ENCODE measurements around the gene NCF2. TPM values are rescaled to one million over a fixed set of nuclear protein-coding genes. Genes with fewer than 3 reads are reported as not detected.

Gene NCF2
- total and polyA plus RNA-seq, 4 experiments from 2014 or later: 2.0 to 6.9 (median 5.9) TPM

- Histone ChIP-seq H3K9me3 (ENCODE audit: control insufficient read depth in 1 of 2, low read length in 2 of 2) (no peaks in the 10 kb centered on the region), H3K4me1 (ENCODE audit: insufficient read depth, low read length) (no peaks in the 10 kb centered on the region), H3K4me3 (ENCODE audit: low read length in 2 of 2) (no peak overlapping the region), H3K27me3 (ENCODE audit: insufficient read depth, low read length) (no peaks in the 10 kb centered on the region), H3K36me3 (ENCODE audit: insufficient read depth, low read length) (peaks cover 73% of the 10 kb centered on the region), H3K27ac (ENCODE audit: low read depth, low read length) (no peak overlapping the region)
- Mint-ChIP-seq H3K4me1 (peaks cover 0 to 2% (median under 1%) of the 10 kb centered on the region in 4 donors), H3K27ac (no peak overlapping the region), H3K4me3 (no peak overlapping the region), H3K9me3 (no peaks in the 10 kb centered on the region), H3K27me3 (no peaks in the 10 kb centered on the region), H3K36me3 (peaks cover 64 to 89% of the 10 kb centered on the region in 2 donors)
- ChIA-PET POLR2A (ENCODE audit: partially characterized antibody) (no interaction called here), CTCF (ENCODE audit: partially characterized antibody) (interaction anchor here (2.0 kb wide), 1 partner anchor 79 kb away, joined by 6 read pairs; no protein-coding TSS in a partner anchor)
- intact Hi-C loops (cut with micrococcal nuclease): no loop called here
- no peak for DNase-seq
Measured at GRCh38 chr1:183548116-183548515, 42.1 kb downstream of the NCF2 start.

DNA sequence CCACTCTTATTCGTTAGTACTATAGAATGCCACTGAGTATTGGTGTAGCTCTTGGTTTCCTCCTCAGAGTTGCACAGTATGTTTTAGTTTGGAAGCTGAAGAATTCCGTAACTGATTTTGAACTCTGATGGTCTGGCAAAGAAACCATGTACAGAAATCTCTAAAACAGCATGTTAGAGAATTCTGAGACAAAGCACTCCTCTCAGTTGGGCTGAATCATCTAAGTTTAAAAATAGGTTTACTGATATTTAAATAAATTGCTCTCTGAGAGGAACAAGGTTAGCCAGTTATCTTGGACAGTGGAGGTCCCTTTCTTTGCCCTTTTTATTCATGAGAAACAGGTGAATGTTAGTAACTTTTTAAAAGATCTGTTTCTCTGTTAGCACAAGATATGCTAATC is 43.8 kb downstream of the NCF2 start:
- POLR2A ChIA-PET (ENCODE audit: partially characterized antibody): interaction anchor here (0.6 kb wide), 1 partner anchor 16 kb away, joined by 3 read pairs; no protein-coding TSS in a partner anchor
- no peak overlapping the region for H3K4me3 Mint-ChIP-seq
- intact Hi-C loops (cut with micrococcal nuclease): no loop called here
- CTCF ChIA-PET (ENCODE audit: partially characterized antibody): no interaction called here
- Histone ChIP-seq H3K27me3 (ENCODE audit: insufficient read depth, low read length) (no peaks in the 10 kb centered on the region), H3K36me3 (ENCODE audit: insufficient read depth, low read length) (peaks cover 59% of the 10 kb centered on the region), H3K27ac (ENCODE audit: low read depth, low read length) (no peak overlapping the region), H3K4me1 (ENCODE audit: insufficient read depth, low read length) (no peaks in the 10 kb centered on the region), H3K4me3 (ENCODE audit: low read length in 2 of 2) (no peak overlapping the region), H3K9me3 (ENCODE audit: control insufficient read depth in 1 of 2, low read length in 2 of 2) (no peaks in the 10 kb centered on the region)
- peaks cover 0 to 5% (median 1%) of the 10 kb centered on the region in 4 donors for H3K4me1 Mint-ChIP-seq
- DNase-seq: no peak
- no peaks in the 10 kb centered on the region for H3K9me3 Mint-ChIP-seq
- peaks cover 69 to 82% of the 10 kb centered on the region in 2 donors for H3K36me3 Mint-ChIP-seq
- peak overlapping the region in 2 of 7 donors; percentile 42 to 87 for H3K27ac Mint-ChIP-seq
- no peaks in the 10 kb centered on the region for H3K27me3 Mint-ChIP-seq

GRCh38 chr1:183544598-183545297 is 45.5 kb downstream of the NCF2 start:
- Histone ChIP-seq H3K27me3 (ENCODE audit: insufficient read depth, low read length) (no peaks in the 10 kb centered on the region), H3K4me3 (ENCODE audit: low read length in 2 of 2) (no peak overlapping the region), H3K4me1 (ENCODE audit: insufficient read depth, low read length) (no peaks in the 10 kb centered on the region), H3K36me3 (ENCODE audit: insufficient read depth, low read length) (peaks cover 55% of the 10 kb centered on the region), H3K27ac (ENCODE audit: low read depth, low read length) (no peak overlapping the region), H3K9me3 (ENCODE audit: control insufficient read depth in 1 of 2, low read length in 2 of 2) (no peaks in the 10 kb centered on the region)
- H3K27me3 Mint-ChIP-seq: no peaks in the 10 kb centered on the region
- CTCF ChIA-PET (ENCODE audit: partially characterized antibody): interaction anchor here (0.8 to 1.4 kb wide), 2 partner anchors 74 to 80 kb away, joined by 3 read pairs; no protein-coding TSS in a partner anchor
- POLR2A ChIA-PET (ENCODE audit: partially characterized antibody): no interaction called here
- H3K4me3 Mint-ChIP-seq: no peak overlapping the region
- peak overlapping the region in 3 of 7 donors; percentile 42 to 88 (median 72) for H3K27ac Mint-ChIP-seq
- H3K36me3 Mint-ChIP-seq: peaks cover 69 to 80% of the 10 kb centered on the region in 2 donors
- no peak for DNase-seq
- intact Hi-C loops (cut with micrococcal nuclease): loop anchor here (5.0 kb wide), 1 partner anchor 78 kb away; no protein-coding TSS in a partner anchor
- H3K4me1 Mint-ChIP-seq: peaks cover 0 to 5% (median 1%) of the 10 kb centered on the region in 4 donors
- H3K9me3 Mint-ChIP-seq: no peaks in the 10 kb centered on the region

DNA sequence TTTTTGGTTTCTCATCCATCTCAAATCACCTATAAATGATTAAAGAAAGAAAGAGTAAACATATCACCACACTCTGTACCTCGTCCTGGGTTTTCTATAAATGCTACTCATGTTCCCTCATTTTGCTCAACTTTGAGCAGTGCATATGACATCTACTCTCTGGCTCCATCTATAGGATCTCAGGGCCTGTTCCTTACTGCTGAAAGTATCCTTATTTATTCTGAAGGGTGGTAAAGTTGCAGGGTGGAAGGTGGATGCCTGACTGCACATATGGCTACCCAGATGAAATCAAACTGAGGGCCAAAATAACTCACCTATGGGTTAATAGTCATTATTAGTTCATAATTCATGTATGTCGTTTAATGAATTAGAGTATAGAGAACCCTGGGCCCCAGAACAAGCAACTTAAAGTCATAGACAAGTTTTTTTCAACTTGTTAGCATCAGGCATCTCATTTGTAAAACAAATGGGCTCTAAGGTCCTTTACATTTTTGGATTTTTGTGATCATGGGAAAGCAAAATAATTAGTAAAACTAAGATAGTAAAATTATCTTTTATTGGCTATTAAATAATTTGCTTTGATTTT is 46.5 kb downstream of the NCF2 start:
- Mint-ChIP-seq H3K36me3 (peaks cover 68 to 79% of the 10 kb centered on the region in 2 donors), H3K27ac (peak overlapping the region in 4 of 7 donors; percentile 8 to 87 (median 28)), H3K4me3 (no peak overlapping the region), H3K9me3 (no peaks in the 10 kb centered on the region), H3K27me3 (no peaks in the 10 kb centered on the region), H3K4me1 (peaks cover 0 to 5% (median 1%) of the 10 kb centered on the region in 4 donors)
- Histone ChIP-seq H3K27me3 (ENCODE audit: insufficient read depth, low read length) (no peaks in the 10 kb centered on the region), H3K27ac (ENCODE audit: low read depth, low read length) (no peak overlapping the region), H3K4me3 (ENCODE audit: low read length in 2 of 2) (no peak overlapping the region), H3K36me3 (ENCODE audit: insufficient read depth, low read length) (peaks cover 54% of the 10 kb centered on the region), H3K9me3 (ENCODE audit: control insufficient read depth in 1 of 2, low read length in 2 of 2) (no peaks in the 10 kb centered on the region), H3K4me1 (ENCODE audit: insufficient read depth, low read length) (no peaks in the 10 kb centered on the region)
- intact Hi-C loops (cut with micrococcal nuclease): loop anchor here (1.0 to 5.0 kb wide), 3 partner anchors 73 to 373 kb away; no protein-coding TSS in a partner anchor
- ChIA-PET CTCF (ENCODE audit: partially characterized antibody) (no interaction called here), POLR2A (ENCODE audit: partially characterized antibody) (no interaction called here)
- DNase-seq: peak in 4 of 5 donors; percentile 36 to 47 (median 41)

DNA sequence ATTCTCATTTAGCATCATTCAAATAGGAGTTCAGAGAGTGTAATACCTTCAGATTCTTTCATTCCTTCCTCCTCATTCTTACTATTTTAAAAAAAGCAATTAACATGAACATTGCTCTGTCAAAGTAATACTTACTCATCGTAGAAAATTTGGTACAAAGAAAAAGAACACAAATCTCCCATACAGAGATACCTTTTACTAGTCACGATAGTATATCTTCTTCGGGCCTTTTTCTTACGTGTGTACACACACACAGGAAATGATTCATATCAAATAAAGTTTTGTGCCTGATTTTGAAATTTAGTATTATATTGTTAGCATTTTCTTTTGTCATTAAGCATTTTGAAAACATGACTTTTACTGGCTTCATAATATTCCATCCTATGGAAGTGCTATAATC is 52.9 kb downstream of the NCF2 start:
- H3K4me1 ChIP-seq (ENCODE audit: insufficient read depth, low read length): no peaks in the 10 kb centered on the region
- H3K4me3 ChIP-seq (ENCODE audit: low read length in 2 of 2): no peak overlapping the region
- ChIA-PET POLR2A (ENCODE audit: partially characterized antibody) (no interaction called here), CTCF (ENCODE audit: partially characterized antibody) (no interaction called here)
- H3K27me3 ChIP-seq (ENCODE audit: insufficient read depth, low read length): no peaks in the 10 kb centered on the region
- no peak overlapping the region for H3K4me3 Mint-ChIP-seq
- H3K36me3 ChIP-seq (ENCODE audit: insufficient read depth, low read length): peaks cover 39% of the 10 kb centered on the region
- peaks cover 0 to 4% (median 0%) of the 10 kb centered on the region in 4 donors for H3K4me1 Mint-ChIP-seq
- no peaks in the 10 kb centered on the region for H3K27me3 Mint-ChIP-seq
- no peak overlapping the region for H3K27ac ChIP-seq (ENCODE audit: low read depth, low read length)
- DNase-seq: no peak
- intact Hi-C loops (cut with micrococcal nuclease): no loop called here
- peak overlapping the region in 4 of 7 donors; percentile 12 to 79 (median 49) for H3K27ac Mint-ChIP-seq
- no peaks in the 10 kb centered on the region for H3K9me3 ChIP-seq (ENCODE audit: control insufficient read depth in 1 of 2, low read length in 2 of 2)
- H3K9me3 Mint-ChIP-seq: no peaks in the 10 kb centered on the region
- H3K36me3 Mint-ChIP-seq: peaks cover 65 to 70% of the 10 kb centered on the region in 2 donors

DNA sequence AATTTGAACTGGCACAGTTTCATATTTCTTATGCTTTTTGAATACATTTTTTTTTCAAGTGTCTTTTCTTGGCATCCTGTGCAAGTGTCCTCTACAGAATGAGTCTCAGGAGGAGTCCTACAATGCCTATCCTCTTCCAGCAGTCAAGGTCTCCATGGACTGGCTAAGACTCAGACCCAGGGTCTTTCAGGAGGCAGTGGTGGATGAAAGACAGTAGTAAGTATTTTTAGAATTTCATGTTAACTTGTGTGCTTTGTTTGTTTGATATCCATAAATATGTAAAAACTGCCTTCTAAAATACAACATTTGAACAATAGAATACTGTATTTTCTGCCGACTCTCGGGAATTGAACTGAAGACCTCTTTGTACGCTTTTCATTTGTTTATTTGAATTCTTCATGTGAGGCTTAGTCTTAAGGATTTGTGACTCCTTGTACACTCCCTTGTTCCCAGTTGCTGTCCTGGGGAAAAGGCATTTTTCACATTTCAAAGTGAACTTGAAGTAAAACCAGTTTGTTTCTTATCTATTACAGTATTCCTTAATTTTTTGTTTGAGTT is 56.6 kb downstream of the NCF2 start:
- H3K9me3 ChIP-seq (ENCODE audit: control insufficient read depth in 1 of 2, low read length in 2 of 2): no peaks in the 10 kb centered on the region
- DNase-seq: no peak
- H3K36me3 ChIP-seq (ENCODE audit: insufficient read depth, low read length): peaks cover 30% of the 10 kb centered on the region
- Mint-ChIP-seq H3K27ac (peak overlapping the region in 2 of 7 donors; percentile 48 to 81), H3K9me3 (no peaks in the 10 kb centered on the region), H3K4me3 (no peak overlapping the region), H3K27me3 (no peaks in the 10 kb centered on the region), H3K36me3 (peaks cover 57 to 74% of the 10 kb centered on the region in 2 donors), H3K4me1 (no peaks in the 10 kb centered on the region)
- H3K4me1 ChIP-seq (ENCODE audit: insufficient read depth, low read length): no peaks in the 10 kb centered on the region
- CTCF ChIA-PET (ENCODE audit: partially characterized antibody): no interaction called here
- H3K4me3 ChIP-seq (ENCODE audit: low read length in 2 of 2): no peak overlapping the region
- POLR2A ChIA-PET (ENCODE audit: partially characterized antibody): interaction anchor here (0.6 kb wide), 1 partner anchor 696 kb away, joined by 3 read pairs; no protein-coding TSS in a partner anchor
- H3K27ac ChIP-seq (ENCODE audit: low read depth, low read length): no peak overlapping the region
- intact Hi-C loops (cut with micrococcal nuclease): no loop called here
- H3K27me3 ChIP-seq (ENCODE audit: insufficient read depth, low read length): no peaks in the 10 kb centered on the region

GRCh38 chr1:183528577-183528976 is 61.7 kb downstream of the NCF2 start:
- intact Hi-C loops (cut with micrococcal nuclease): no loop called here
- H3K4me1 Mint-ChIP-seq: peaks cover 0 to 4% (median 0%) of the 10 kb centered on the region in 4 donors
- H3K27ac Mint-ChIP-seq: no peak overlapping the region

More at GRCh38 chr1:183528577-183528976, 61.7 kb downstream of the NCF2 start:
- H3K4me3 Mint-ChIP-seq: no peak overlapping the region
- H3K9me3 Mint-ChIP-seq: no peaks in the 10 kb centered on the region
- Histone ChIP-seq H3K27me3 (ENCODE audit: insufficient read depth, low read length) (no peaks in the 10 kb centered on the region), H3K4me3 (ENCODE audit: low read length in 2 of 2) (no peak overlapping the region), H3K27ac (ENCODE audit: low read depth, low read length) (no peak overlapping the region), H3K36me3 (ENCODE audit: insufficient read depth, low read length) (peaks cover 28% of the 10 kb centered on the region), H3K9me3 (ENCODE audit: control insufficient read depth in 1 of 2, low read length in 2 of 2) (no peaks in the 10 kb centered on the region), H3K4me1 (ENCODE audit: insufficient read depth, low read length) (no peaks in the 10 kb centered on the region)
- ChIA-PET CTCF (ENCODE audit: partially characterized antibody) (interaction anchor here (0.9 kb wide), 1 partner anchor 59 kb away, joined by 3 read pairs; no protein-coding TSS in a partner anchor), POLR2A (ENCODE audit: partially characterized antibody) (no interaction called here)
- no peaks in the 10 kb centered on the region for H3K27me3 Mint-ChIP-seq
- no peak for DNase-seq
- H3K36me3 Mint-ChIP-seq: peaks cover 44 to 65% of the 10 kb centered on the region in 2 donors

Data from CD4-positive, alpha-beta memory T cell (primary cell).